CD14-positive monocyte (primary cell): ENCODE data around the gene CTSE. TPM values are rescaled to one million over a fixed set of nuclear protein-coding genes. Genes with fewer than 3 reads are reported as not detected.

Source experiments
- DNase-seq, 3 donors: peaks; one replicate each; pipeline ENCODE4 v3.0.0-alpha.2; 2011 to 2022
- H2AFZ ChIP-seq: 2 replicates; pipeline ENCODE4 v1.6.0; 2012; ENCODE audit warnings: mild to moderate bottlenecking, low read depth, low read length, inconsistent platforms; ENCODE audit not compliant: insufficient read depth, poor library complexity, severe bottlenecking
- H3K27ac ChIP-seq, 2 donors: 1 replicate in 1 of 2; 2 replicates in 1 of 2; pipeline ENCODE4 v1.5.1; 2012 to 2013; ENCODE audit warnings: low read length in 2 of 2, control low read depth in 1 of 2, inconsistent platforms in 1 of 2, low read depth in 1 of 2, mild to moderate bottlenecking in 1 of 2
- H3K27me3 ChIP-seq, 2 donors: one replicate each; pipeline versions ENCODE4 v1.6.0 to v1.6.1; 2011 to 2013; ENCODE audit warnings: low read length in 2 of 2; ENCODE audit not compliant: control insufficient read depth in 2 of 2, insufficient read depth in 2 of 2
- H3K36me3 ChIP-seq, 2 donors: replicated peaks in 1 of 2; 1 replicate in 1 of 2; 2 replicates in 1 of 2; pipeline versions ENCODE4 v1.5.1 to v1.6.1; 2012 to 2013; ENCODE audit warnings: low read length in 2 of 2, control low read depth in 1 of 2, inconsistent platforms in 1 of 2, mild to moderate bottlenecking in 1 of 2; ENCODE audit not compliant: insufficient read depth in 2 of 2, control insufficient read depth in 1 of 2
- H3K4me1 ChIP-seq, 2 donors: 1 replicate in 1 of 2; 2 replicates in 1 of 2; pipeline versions ENCODE4 v1.5.1 to v1.6.1; 2012 to 2013; ENCODE audit warnings: low read length in 2 of 2, control low read depth in 1 of 2, inconsistent platforms in 1 of 2, mild to moderate bottlenecking in 1 of 2, moderate library complexity in 1 of 2; ENCODE audit not compliant: insufficient read depth in 2 of 2, control insufficient read depth in 1 of 2
- H3K4me2 ChIP-seq: replicated peaks from 2 replicates; pipeline ENCODE3; 2012; ENCODE audit warnings: low read length, moderate library complexity, mild to moderate bottlenecking; ENCODE audit not compliant: poor library complexity, severe bottlenecking; ENCODE audit errors: extremely low read depth
- H3K4me3 ChIP-seq, 3 experiments: fragments of 200-600 bp in 1 of 3; sonication (generic) in 1 of 3; replicated peaks in 1 of 3; 1 replicate in 2 of 3; 2 replicates in 1 of 3; pipeline ENCODE4 v1.5.1; 2011 to 2013; ENCODE audit warnings: low read length in 3 of 3, mild to moderate bottlenecking in 3 of 3, control low read depth in 2 of 3, low read depth in 2 of 3, inconsistent platforms in 1 of 3, moderate library complexity in 1 of 3
- H3K79me2 ChIP-seq: 2 replicates; pipeline ENCODE4 v1.6.0; 2012; ENCODE audit warnings: mild to moderate bottlenecking, control low read depth, inconsistent platforms, low read length, moderate library complexity; ENCODE audit not compliant: insufficient read depth
- H3K9ac ChIP-seq: 2 replicates; pipeline ENCODE4 v1.6.0; 2017; ENCODE audit warnings: low read length, mild to moderate bottlenecking; ENCODE audit not compliant: insufficient read depth, poor library complexity, severe bottlenecking
- H3K9me3 ChIP-seq, 2 donors: replicated peaks in 1 of 2; 1 replicate in 1 of 2; 2 replicates in 1 of 2; pipeline versions ENCODE4 v1.5.1 to v1.6.1; 2012 to 2013; ENCODE audit warnings: low read length in 2 of 2, control low read depth in 1 of 2; ENCODE audit not compliant: control insufficient read depth in 1 of 2, insufficient read depth in 1 of 2
- H4K20me1 ChIP-seq: 2 replicates; pipeline ENCODE4 v1.6.0; 2012; ENCODE audit warnings: mild to moderate bottlenecking, low read length, control low read depth, moderate library complexity; ENCODE audit not compliant: insufficient read depth
- H3K27ac Mint-ChIP-seq, 7 donors: one replicate each; pipeline ENCODE4 v1.8.0; 2020; ENCODE audit warnings: mild to moderate bottlenecking in 7 of 7, mixed read lengths in 7 of 7, moderate library complexity in 6 of 7, inconsistent platforms in 2 of 7
- H3K27me3 Mint-ChIP-seq, 3 donors: one replicate each; pipeline ENCODE4 v1.8.0; 2021 to 2022; ENCODE audit warnings: low read depth in 3 of 3, mild to moderate bottlenecking in 3 of 3, mixed read lengths in 3 of 3, moderate library complexity in 3 of 3, inconsistent platforms in 1 of 3
- H3K36me3 Mint-ChIP-seq, 2 donors: one replicate each; pipeline ENCODE4 v1.8.0; 2020; ENCODE audit warnings: mixed read lengths in 2 of 2, inconsistent platforms in 1 of 2, mild to moderate bottlenecking in 1 of 2
- H3K4me1 Mint-ChIP-seq: one replicate; pipeline ENCODE4 v1.8.0; 2020; ENCODE audit warnings: mild to moderate bottlenecking, mixed read lengths
- H3K4me3 Mint-ChIP-seq, 2 donors: one replicate each; pipeline ENCODE4 v1.8.0; 2020; ENCODE audit warnings: mild to moderate bottlenecking in 2 of 2, mixed read lengths in 2 of 2, moderate library complexity in 1 of 2
- H3K9me3 Mint-ChIP-seq, 7 donors: one replicate each; pipeline ENCODE4 v1.8.0; 2020 to 2022; ENCODE audit warnings: mixed read lengths in 7 of 7, mild to moderate bottlenecking in 6 of 7, moderate library complexity in 6 of 7, inconsistent platforms in 2 of 7
- WGBS: methylation state at CpG from one replicate; pipeline ENCODE4 v1.1.5; 2013; ENCODE audit warnings: missing lambda C conversion rate; ENCODE audit not compliant: insufficient coverage; 5-methylcytosine and 5-hydroxymethylcytosine counted together
- intact Hi-C, 2 donors: fragments of 100-400 bp; cut with micrococcal nuclease; formaldehyde crosslinking; loops; one replicate each; pipeline versions ENCODE4 v1.15.0 to v1.15.1; 2023
- polyA plus RNA-seq, 3 donors: library from polyadenylated mRNA; depleted of rRNA in 1 of 3; unstranded in 2 of 3; stranded (reverse) in 1 of 3; fragments of 300-500 nt in 2 of 3; fragments of >200 nt in 1 of 3; fragmentation: Illumina TruSeq in 2 of 3; gene quantifications; 1 replicate in 2 of 3; 2 replicates in 1 of 3; pipeline ENCODE4 v1.2.3, GENCODE V29; 2012 to 2021
- TF ChIP-seq, protein P1 (sequence below): fragments of 200-600 bp; IDR thresholded peaks from one replicate; pipeline ENCODE4 v1.8.0; 2022; ENCODE audit warnings: antibody characterized with exemption, mild to moderate bottlenecking

Gene CTSE
- polyA plus RNA-seq, 3 donors, result not detected

DNA sequence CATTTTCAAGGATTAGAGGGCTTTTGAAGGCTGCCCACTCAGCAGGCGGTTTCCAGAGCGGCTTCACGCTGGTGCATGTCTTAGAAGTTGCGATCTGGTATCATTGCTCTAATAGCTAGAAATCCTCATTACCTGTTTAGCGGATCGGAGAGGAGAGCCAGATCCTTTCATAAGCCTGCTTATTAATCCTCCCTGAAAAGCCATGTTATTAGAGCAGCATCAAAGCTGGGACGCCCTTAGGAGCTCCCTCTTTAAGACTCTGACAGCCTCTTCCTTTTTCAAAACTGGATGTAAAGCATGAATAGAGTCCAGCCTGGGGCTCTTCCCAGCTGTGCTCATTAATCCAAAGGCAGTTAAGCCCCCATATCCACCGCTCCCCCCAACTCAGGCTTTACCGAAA is 13.9 kb upstream of the CTSE start:
- H3K4me3 Mint-ChIP-seq, result no peak overlapping the region
- Histone ChIP-seq H3K9me3 (no peaks in the 10 kb centered on the region), H3K4me3 (no peak overlapping the region), H3K36me3 (no peaks in the 10 kb centered on the region), H3K4me2 (no peak overlapping the region), H2AFZ (no peak overlapping the region), H3K27ac (no peak overlapping the region), H3K79me2 (no peaks in the 10 kb centered on the region), H3K9ac (no peak overlapping the region), H3K4me1 (peaks cover 16 to 20% of the 10 kb centered on the region in 2 donors), H4K20me1 (no peaks in the 10 kb centered on the region), H3K27me3 (no peaks in the 10 kb centered on the region)
- H3K4me1 Mint-ChIP-seq, result peaks cover 35% of the 10 kb centered on the region
- H3K27ac Mint-ChIP-seq, result peak overlapping the region in 2 of 7 donors; percentile 24 to 41
- TF ChIP-seq, protein P1, sequence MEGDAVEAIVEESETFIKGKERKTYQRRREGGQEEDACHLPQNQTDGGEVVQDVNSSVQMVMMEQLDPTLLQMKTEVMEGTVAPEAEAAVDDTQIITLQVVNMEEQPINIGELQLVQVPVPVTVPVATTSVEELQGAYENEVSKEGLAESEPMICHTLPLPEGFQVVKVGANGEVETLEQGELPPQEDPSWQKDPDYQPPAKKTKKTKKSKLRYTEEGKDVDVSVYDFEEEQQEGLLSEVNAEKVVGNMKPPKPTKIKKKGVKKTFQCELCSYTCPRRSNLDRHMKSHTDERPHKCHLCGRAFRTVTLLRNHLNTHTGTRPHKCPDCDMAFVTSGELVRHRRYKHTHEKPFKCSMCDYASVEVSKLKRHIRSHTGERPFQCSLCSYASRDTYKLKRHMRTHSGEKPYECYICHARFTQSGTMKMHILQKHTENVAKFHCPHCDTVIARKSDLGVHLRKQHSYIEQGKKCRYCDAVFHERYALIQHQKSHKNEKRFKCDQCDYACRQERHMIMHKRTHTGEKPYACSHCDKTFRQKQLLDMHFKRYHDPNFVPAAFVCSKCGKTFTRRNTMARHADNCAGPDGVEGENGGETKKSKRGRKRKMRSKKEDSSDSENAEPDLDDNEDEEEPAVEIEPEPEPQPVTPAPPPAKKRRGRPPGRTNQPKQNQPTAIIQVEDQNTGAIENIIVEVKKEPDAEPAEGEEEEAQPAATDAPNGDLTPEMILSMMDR, result no peak
- peaks cover 5 to 7% (median 6%) of the 10 kb centered on the region in 3 donors for H3K27me3 Mint-ChIP-seq
- H3K9me3 Mint-ChIP-seq, result peaks cover 0 to 3% (median 0%) of the 10 kb centered on the region in 7 donors
- intact Hi-C loops, result loop anchor here in 1 of 2 donors (10.0 kb wide), 1 partner anchor 53 kb away; no protein-coding TSS in a partner anchor
- no peak for DNase-seq
- 84% methylated on average over 5 of the region's 9 CpGs for WGBS
- no peaks in the 10 kb centered on the region for H3K36me3 Mint-ChIP-seq

DNA sequence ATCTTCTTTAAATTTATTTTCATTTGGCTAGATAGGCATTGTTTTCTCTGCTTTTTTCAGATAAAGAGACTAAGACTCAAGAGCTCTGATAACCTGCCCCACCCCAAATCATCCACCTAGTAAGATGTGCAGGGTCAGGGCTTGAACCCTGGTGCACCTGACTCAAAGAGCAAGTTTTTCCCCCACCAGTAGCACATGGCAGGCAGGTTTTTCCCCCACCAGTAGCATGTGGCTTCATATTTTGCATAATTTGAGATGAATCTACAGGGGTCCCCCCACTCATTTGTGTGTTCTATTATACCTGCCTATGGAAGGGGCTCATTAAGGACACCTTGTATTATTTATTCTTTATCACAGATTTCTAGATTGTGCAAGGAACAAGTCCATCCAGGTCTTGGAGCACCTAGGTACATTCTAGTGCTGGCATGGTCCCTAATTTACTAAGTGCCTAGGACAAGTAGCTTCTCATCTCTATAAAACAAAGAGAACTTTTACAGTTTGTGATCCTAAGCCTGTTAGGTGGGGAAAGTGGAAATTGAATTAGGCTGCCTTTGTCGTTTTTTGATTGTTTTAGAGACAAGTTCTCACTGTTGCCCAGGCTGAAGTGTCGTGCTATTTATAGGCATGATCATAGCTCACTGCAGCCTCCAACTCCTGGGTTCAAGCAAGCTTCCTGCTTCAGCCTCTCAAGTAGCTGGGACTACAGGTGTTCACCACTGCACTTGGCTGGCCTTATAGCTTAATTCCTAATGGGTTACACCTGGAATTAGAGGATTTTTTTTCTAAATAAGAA is 13.2 kb upstream of the CTSE start:
- no peak overlapping the region for H3K27ac Mint-ChIP-seq
- no peaks in the 10 kb centered on the region for H3K36me3 ChIP-seq
- no peaks in the 10 kb centered on the region for H3K27me3 ChIP-seq
- H3K4me3 Mint-ChIP-seq, result no peak overlapping the region
- peaks cover 42% of the 10 kb centered on the region for H3K4me1 Mint-ChIP-seq
- no peak overlapping the region for H3K27ac ChIP-seq
- H3K4me1 ChIP-seq, result peaks cover 23 to 27% of the 10 kb centered on the region in 2 donors
- H2AFZ ChIP-seq, result no peak overlapping the region
- no peak overlapping the region for H3K9ac ChIP-seq
- no peaks in the 10 kb centered on the region for H3K9me3 ChIP-seq
- H3K4me2 ChIP-seq, result no peak overlapping the region
- peaks cover 0 to 3% (median 0%) of the 10 kb centered on the region in 7 donors for H3K9me3 Mint-ChIP-seq
- TF ChIP-seq, protein P1, result no peak
- no peaks in the 10 kb centered on the region for H3K79me2 ChIP-seq
- H3K36me3 Mint-ChIP-seq, result peaks cover 0 to 2% of the 10 kb centered on the region in 2 donors
- intact Hi-C loops, result loop anchor here in 1 of 2 donors (10.0 kb wide), 1 partner anchor 52 kb away; no protein-coding TSS in a partner anchor
- H3K27me3 Mint-ChIP-seq, result peaks cover 5 to 7% (median 6%) of the 10 kb centered on the region in 3 donors
- 13% methylated on average over 2 of the region's 2 CpGs for WGBS
- DNase-seq, result no peak
- no peak overlapping the region for H3K4me3 ChIP-seq
- no peaks in the 10 kb centered on the region for H4K20me1 ChIP-seq
